Lower leg skin (tissue), 3 donors: ENCODE measurements around the gene EVX2.

Source experiments
- POLR2A ChIP-seq, 2 donors: fragments of 450-650 bp; IDR thresholded peaks; one replicate each; pipeline ENCODE4 v1.6.1; 2016 to 2017; ENCODE audit warnings: antibody characterized with exemption in 2 of 2, mild to moderate bottlenecking in 1 of 2, moderate library complexity in 1 of 2
- TF ChIP-seq, protein P1 (sequence below), 3 donors: fragments of 450-650 bp; IDR thresholded peaks; one replicate each; pipeline ENCODE4 v1.5.1; 2016; ENCODE audit warnings: antibody characterized with exemption in 3 of 3, mild to moderate bottlenecking in 3 of 3, moderate library complexity in 2 of 3

- TF ChIP-seq, protein P1, sequence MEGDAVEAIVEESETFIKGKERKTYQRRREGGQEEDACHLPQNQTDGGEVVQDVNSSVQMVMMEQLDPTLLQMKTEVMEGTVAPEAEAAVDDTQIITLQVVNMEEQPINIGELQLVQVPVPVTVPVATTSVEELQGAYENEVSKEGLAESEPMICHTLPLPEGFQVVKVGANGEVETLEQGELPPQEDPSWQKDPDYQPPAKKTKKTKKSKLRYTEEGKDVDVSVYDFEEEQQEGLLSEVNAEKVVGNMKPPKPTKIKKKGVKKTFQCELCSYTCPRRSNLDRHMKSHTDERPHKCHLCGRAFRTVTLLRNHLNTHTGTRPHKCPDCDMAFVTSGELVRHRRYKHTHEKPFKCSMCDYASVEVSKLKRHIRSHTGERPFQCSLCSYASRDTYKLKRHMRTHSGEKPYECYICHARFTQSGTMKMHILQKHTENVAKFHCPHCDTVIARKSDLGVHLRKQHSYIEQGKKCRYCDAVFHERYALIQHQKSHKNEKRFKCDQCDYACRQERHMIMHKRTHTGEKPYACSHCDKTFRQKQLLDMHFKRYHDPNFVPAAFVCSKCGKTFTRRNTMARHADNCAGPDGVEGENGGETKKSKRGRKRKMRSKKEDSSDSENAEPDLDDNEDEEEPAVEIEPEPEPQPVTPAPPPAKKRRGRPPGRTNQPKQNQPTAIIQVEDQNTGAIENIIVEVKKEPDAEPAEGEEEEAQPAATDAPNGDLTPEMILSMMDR (IDR thresholded peaks at IDR 0.05): no peak
- TF ChIP-seq POLR2A (IDR thresholded peaks at IDR 0.05): no peak
These were observed 2.4 kb upstream of the EVX2 start for GRCh38 chr2:176085861-176086771.
